Heart left ventricle (tissue), 13 donors: ENCODE results near the gene DBN1.

Experiments
- CTCF ChIP-seq, 12 donors: fragments of 200-600 bp; sonication (generic) in 4 of 12; IDR thresholded peaks; one replicate each; pipeline versions ENCODE4 v1.5.0 to v1.8.0; 2018 to 2022; ENCODE audit warnings: antibody characterized with exemption in 12 of 12, mild to moderate bottlenecking in 5 of 12
- POLR2A ChIP-seq, 2 donors: fragments of 450-650 bp; IDR thresholded peaks; one replicate each; pipeline ENCODE4 v1.6.1; 2017; ENCODE audit warnings: antibody characterized with exemption in 2 of 2, mild to moderate bottlenecking in 2 of 2, moderate library complexity in 2 of 2
- donor health status: ischemic (EF 13 %, LVEDD 7.1; RV severe dilation, severe dysfunction).
- donor health status: DM: no; HTN: yes; CAD: no.
- donor health status: DM: no; HTN: no; CAD: no.
- donor health status: ischemic (EF 25% LVEDD 6.9; RV normal size, moderate dysfunction).
- donor health status: ischemic (EF 25% LVEDD 5.7; RV mildly dilated, moderate dysfunction).
- donor health status: ischemic (EF 35%, LVEDD 5.7; RV mildly dilated, moderate dysfunction).
- donor health status: nonischemic (EF 11% LVEDD 7.7; RV severe dilation, severe dysfunction).
- donor health status: DM: yes; HTN: yes; CAD: no.
- donor health status: PGD.
- donor health status: ischemic (EF 29% LVEDD 5.4; RV normal size, mild dysfunction).
- donor health status: nonischemic (EF 23%, LVEDD 6.1; RV moderate dilation, normal function).

GRCh38 chr5:177448244-177448950 is 25.0 kb downstream of the DBN1 start:
- TF ChIP-seq CTCF (IDR thresholded peaks at IDR 0.05) (no peak), POLR2A (IDR thresholded peaks at IDR 0.05) (no peak)
